H1 (cell line): Measurements from ENCODE around the gene SLC2A1. TPM values are rescaled to one million over a fixed set of nuclear protein-coding genes. Genes with fewer than 3 reads are reported as not detected.

Experiments
- EZH2 ChIP-seq: fragments of 200-600 bp; sonication (generic); IDR thresholded peaks from 2 replicates; pipeline ENCODE4 v1.7.1; 2012; ENCODE audit warnings: low read depth, mild to moderate bottlenecking, moderate library complexity, low read length, inconsistent platforms; ENCODE audit not compliant: severe bottlenecking
- GTF2F1 ChIP-seq: IDR thresholded peaks from 2 replicates; pipeline ENCODE4 v1.6.1; 2012; ENCODE audit warnings: low read depth, low read length, improper control_type of control experiment, borderline replicate concordance
- POLR2AphosphoS5 ChIP-seq: IDR thresholded peaks from 2 replicates; pipeline ENCODE4 v1.6.1; 2011; ENCODE audit warnings: low read depth, low read length
- RXRA ChIP-seq: IDR thresholded peaks from 2 replicates; pipeline ENCODE4 v1.6.1; 2011; ENCODE audit warnings: low read depth, mild to moderate bottlenecking, low read length, moderate library complexity; ENCODE audit not compliant: insufficient read depth
- SIN3A ChIP-seq, 2 experiments: IDR thresholded peaks in 1 of 2; conservative IDR thresholded peaks in 1 of 2; 2 replicates each; pipeline ENCODE4 v1.6.1; 2011 to 2012; ENCODE audit warnings: low read length in 2 of 2, improper control_type of control experiment in 1 of 2, low read depth in 1 of 2, mild to moderate bottlenecking in 1 of 2
- SIRT6 ChIP-seq: IDR thresholded peaks from one replicate; pipeline ENCODE4 v1.7.1; 2012; ENCODE audit warnings: low read length, inconsistent platforms
- TBP ChIP-seq: IDR thresholded peaks from 2 replicates; pipeline ENCODE4 v1.6.1; 2011; ENCODE audit warnings: low read depth, low read length, improper control_type of control experiment
- polyA plus RNA-seq, 7 experiments: library from polyadenylated mRNA; depleted of rRNA in 3 of 7; stranded (reverse) in 5 of 7; unstranded in 2 of 7; fragments of >200 nt in 5 of 7; fragments of 200-250 nt in 2 of 7; gene quantifications; 1 replicate in 5 of 7; 2 replicates in 1 of 7; 4 replicates in 1 of 7; pipeline versions ENCODE4 v1.2.1 to v1.2.3, GENCODE V29; 2011 to 2013; ENCODE audit warnings: missing spikeins in 2 of 7, mixed read lengths in 2 of 7
- total RNA-seq: library from RNA; stranded (reverse); fragmentation: NEBNext Ultra II Directional; extraction: Animal tissue kit (Norgen Biotek cat#: 25700); gene quantifications from 2 replicates; pipeline ENCODE4 v1.2.1, GENCODE V29; 2021
- TF ChIP-seq, protein P1 (sequence below): IDR thresholded peaks from 2 replicates; pipeline ENCODE4 v1.6.1; 2012; ENCODE audit warnings: inconsistent platforms
- TF ChIP-seq, protein P2 (sequence below): IDR thresholded peaks from 2 replicates; pipeline ENCODE4 v1.6.1; 2012; ENCODE audit warnings: low read length, inconsistent platforms

The SLC2A1 gene
- total and polyA plus RNA-seq, 2 of the 8 experiments (the other 6 are each of a cell fraction or from before 2014, with no cell fraction given): 230 to 308 TPM

DNA sequence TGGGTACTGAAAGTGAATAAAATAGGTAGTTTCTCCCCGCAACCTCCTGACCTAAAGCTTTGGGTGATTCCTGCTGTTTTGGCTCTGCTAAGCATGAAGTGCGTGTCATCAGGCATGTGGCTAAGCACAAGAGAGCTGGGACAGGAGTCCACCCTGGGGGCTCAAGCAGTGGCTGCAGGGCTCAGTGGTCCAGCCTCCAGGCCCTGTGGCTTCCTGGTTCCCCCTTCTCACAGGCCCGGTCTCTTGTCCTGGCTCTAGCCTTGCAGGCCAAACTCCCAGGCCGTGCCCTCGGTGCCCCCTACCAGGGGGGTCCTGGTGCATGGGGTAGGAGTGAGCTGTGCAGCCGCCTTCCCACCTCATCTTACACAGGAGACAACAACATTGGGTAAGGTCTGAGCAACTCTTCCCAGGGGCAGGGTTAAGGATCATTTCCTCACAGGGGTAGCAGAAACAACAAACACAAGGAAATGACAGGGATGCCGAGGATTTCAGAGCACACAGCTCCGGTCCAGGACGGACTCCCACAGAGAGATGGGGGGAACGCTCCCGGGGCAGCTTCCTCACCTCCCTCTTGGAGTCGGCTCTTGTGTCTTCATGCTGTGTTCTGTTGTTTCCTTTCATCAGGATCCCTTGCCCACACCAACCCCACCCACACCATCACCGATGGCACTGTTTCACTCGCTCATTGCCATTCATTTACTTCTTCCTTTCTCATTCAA is 19.8 kb upstream of the SLC2A1 start (continued):
- no peak for TF ChIP-seq TBP
- TF ChIP-seq GTF2F1: no peak
- TF ChIP-seq RXRA: no peak
- TF ChIP-seq, protein P1, sequence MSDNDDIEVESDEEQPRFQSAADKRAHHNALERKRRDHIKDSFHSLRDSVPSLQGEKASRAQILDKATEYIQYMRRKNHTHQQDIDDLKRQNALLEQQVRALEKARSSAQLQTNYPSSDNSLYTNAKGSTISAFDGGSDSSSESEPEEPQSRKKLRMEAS: no peak
- TF ChIP-seq POLR2AphosphoS5: no peak
- TF ChIP-seq SIRT6: no peak
- TF ChIP-seq, protein P2, sequence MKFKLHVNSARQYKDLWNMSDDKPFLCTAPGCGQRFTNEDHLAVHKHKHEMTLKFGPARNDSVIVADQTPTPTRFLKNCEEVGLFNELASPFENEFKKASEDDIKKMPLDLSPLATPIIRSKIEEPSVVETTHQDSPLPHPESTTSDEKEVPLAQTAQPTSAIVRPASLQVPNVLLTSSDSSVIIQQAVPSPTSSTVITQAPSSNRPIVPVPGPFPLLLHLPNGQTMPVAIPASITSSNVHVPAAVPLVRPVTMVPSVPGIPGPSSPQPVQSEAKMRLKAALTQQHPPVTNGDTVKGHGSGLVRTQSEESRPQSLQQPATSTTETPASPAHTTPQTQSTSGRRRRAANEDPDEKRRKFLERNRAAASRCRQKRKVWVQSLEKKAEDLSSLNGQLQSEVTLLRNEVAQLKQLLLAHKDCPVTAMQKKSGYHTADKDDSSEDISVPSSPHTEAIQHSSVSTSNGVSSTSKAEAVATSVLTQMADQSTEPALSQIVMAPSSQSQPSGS: no peak
- no peak for TF ChIP-seq SIN3A (conservative IDR thresholded peaks at IDR 0.05 in 1 of 2, IDR thresholded peaks at IDR 0.05 in 1 of 2; ENCODE audit: low read depth in 1 of 2, low read length in 2 of 2)
- TF ChIP-seq EZH2: no peak
